Measurements from ENCODE around the gene SRCAP.

GRCh38 chr16:30728321-30728720 is 29.4 kb downstream of the SRCAP start:
- TF ChIP-seq POLR2AphosphoS5 (IDR thresholded peaks at IDR 0.05; ENCODE audit: low read depth, low read length) (no peak), REST (IDR thresholded peaks at IDR 0.05; ENCODE audit: insufficient read depth in 1 of 2, low read depth in 2 of 2, low read length in 2 of 2) (no peak), SIN3A (IDR thresholded peaks at IDR 0.05; ENCODE audit: borderline replicate concordance, insufficient read depth, low read length) (no peak), FOXP2 (optimal IDR thresholded peaks at IDR 0.05; ENCODE audit: borderline replicate concordance, extremely low read depth, extremely low read length, insufficient read depth) (no peak)
